ENCODE measurements around the gene XPR1. TPM values are rescaled to one million over a fixed set of nuclear protein-coding genes. Genes with fewer than 3 reads are reported as not detected.

The XPR1 gene
- total RNA-seq, 1 donor from 2014 or later, result 25.4 TPM

GRCh38 chr1:180601512-180601911 lies 30.3 kb upstream of the XPR1 start:
- no peaks in the 10 kb centered on the region for H3K36me3 ChIP-seq (ENCODE audit: control insufficient read depth, insufficient read depth, low read length)
- no peak for DNase-seq (ENCODE audit: low read depth)
- no peak for TF ChIP-seq CTCF (IDR thresholded peaks at IDR 0.05; ENCODE audit: insufficient read depth, low read length, poor library complexity, severe bottlenecking)

GRCh38 chr1:180603223-180603849 lies 28.5 kb upstream of the XPR1 start:
- TF ChIP-seq CTCF (IDR thresholded peaks at IDR 0.05; ENCODE audit: insufficient read depth, low read length, poor library complexity, severe bottlenecking), result no peak

More at GRCh38 chr1:180601512-180601911, 30.3 kb upstream of the XPR1 start:
- Histone ChIP-seq H3K27me3 (ENCODE audit: control insufficient read depth, insufficient read depth, low read length) (no peaks in the 10 kb centered on the region), H3K4me3 (ENCODE audit: low read depth, low read length) (no peak overlapping the region)

GRCh38 chr1:180603850-180604226 lies 28.0 kb upstream of the XPR1 start:
- Histone ChIP-seq H3K36me3 (ENCODE audit: control insufficient read depth, insufficient read depth, low read length) (no peaks in the 10 kb centered on the region), H3K4me3 (ENCODE audit: low read depth, low read length) (no peak overlapping the region), H3K27me3 (ENCODE audit: control insufficient read depth, insufficient read depth, low read length) (no peaks in the 10 kb centered on the region)
- DNase-seq (ENCODE audit: low read depth), result no peak
- TF ChIP-seq CTCF (IDR thresholded peaks at IDR 0.05; ENCODE audit: insufficient read depth, low read length, poor library complexity, severe bottlenecking), result no peak

More at GRCh38 chr1:180603223-180603849, 28.5 kb upstream of the XPR1 start:
- Histone ChIP-seq H3K27me3 (ENCODE audit: control insufficient read depth, insufficient read depth, low read length) (no peaks in the 10 kb centered on the region), H3K4me3 (ENCODE audit: low read depth, low read length) (no peak overlapping the region), H3K36me3 (ENCODE audit: control insufficient read depth, insufficient read depth, low read length) (no peaks in the 10 kb centered on the region)
- DNase-seq (ENCODE audit: low read depth), result no peak

- no peak for TF ChIP-seq CTCF (IDR thresholded peaks at IDR 0.05; ENCODE audit: insufficient read depth, low read length, poor library complexity, severe bottlenecking)
- H3K27me3 ChIP-seq (ENCODE audit: control insufficient read depth, insufficient read depth, low read length), result no peaks in the 10 kb centered on the region
- no peak for DNase-seq (ENCODE audit: low read depth)
- no peaks in the 10 kb centered on the region for H3K36me3 ChIP-seq (ENCODE audit: control insufficient read depth, insufficient read depth, low read length)
- no peak overlapping the region for H3K4me3 ChIP-seq (ENCODE audit: low read depth, low read length)
Observed at GRCh38 chr1:180606155-180606554, 25.7 kb upstream of the XPR1 start.

GRCh38 chr1:180609643-180610555 lies 21.9 kb upstream of the XPR1 start:
- H3K4me3 ChIP-seq (ENCODE audit: low read depth, low read length), result no peak overlapping the region
- no peaks in the 10 kb centered on the region for H3K36me3 ChIP-seq (ENCODE audit: control insufficient read depth, insufficient read depth, low read length)
- TF ChIP-seq CTCF (IDR thresholded peaks at IDR 0.05; ENCODE audit: insufficient read depth, low read length, poor library complexity, severe bottlenecking), result no peak
- no peak for DNase-seq (ENCODE audit: low read depth)
- H3K27me3 ChIP-seq (ENCODE audit: control insufficient read depth, insufficient read depth, low read length), result no peaks in the 10 kb centered on the region
